Liver (tissue), 9 donors: Measurements from ENCODE around the gene TPSG1. TPM values are rescaled to one million over a fixed set of nuclear protein-coding genes. Genes with fewer than 3 reads are reported as not detected.
"Not testable (repeated sequence)": the region's sequence is repeated elsewhere in the genome, so short reads cannot be mapped to it uniquely, and the experiment has no call there.

Experiments used
- DNase-seq: peaks from one replicate; pipeline ENCODE4 v3.0.0-alpha.2; 2017; ENCODE audit warnings: low spot score
- H3K27ac ChIP-seq, 2 donors: one replicate each; pipeline ENCODE4 v1.7.0; 2013; ENCODE audit warnings: inconsistent platforms in 2 of 2, low read length in 2 of 2, control low read depth in 1 of 2, low read depth in 1 of 2, mild to moderate bottlenecking in 1 of 2
- H3K27me3 ChIP-seq, 4 donors: one replicate each; pipeline versions ENCODE4 v1.6.1 to v1.7.0; 2013; ENCODE audit warnings: low read length in 3 of 4, inconsistent platforms in 1 of 4, mild to moderate bottlenecking in 1 of 4, moderate library complexity in 1 of 4; ENCODE audit not compliant: control insufficient read depth in 4 of 4, insufficient read depth in 4 of 4
- H3K36me3 ChIP-seq, 4 donors: one replicate each; pipeline versions ENCODE4 v1.6.1 to v1.7.0; 2013; ENCODE audit warnings: low read length in 3 of 4, mild to moderate bottlenecking in 3 of 4, low read depth in 1 of 4, moderate library complexity in 1 of 4; ENCODE audit not compliant: control insufficient read depth in 4 of 4, insufficient read depth in 3 of 4
- H3K4me1 ChIP-seq, 4 donors: one replicate each; pipeline versions ENCODE4 v1.6.1 to v1.7.0; 2013; ENCODE audit warnings: low read length in 3 of 4, mild to moderate bottlenecking in 3 of 4, moderate library complexity in 1 of 4; ENCODE audit not compliant: control insufficient read depth in 4 of 4, insufficient read depth in 4 of 4
- H3K4me3 ChIP-seq, 3 donors: one replicate each; pipeline versions ENCODE4 v1.6.1 to v1.7.0; 2013; ENCODE audit warnings: low read length in 3 of 3, control low read depth in 1 of 3, low read depth in 1 of 3, mild to moderate bottlenecking in 1 of 3
- H3K9ac ChIP-seq, 2 donors: one replicate each; pipeline ENCODE4 v1.7.0; 2013; ENCODE audit warnings: low read length in 2 of 2, mild to moderate bottlenecking in 2 of 2, moderate library complexity in 2 of 2, control low read depth in 1 of 2, low read depth in 1 of 2
- H3K9me3 ChIP-seq, 4 donors: one replicate each; pipeline versions ENCODE4 v1.6.1 to v1.7.0; 2013; ENCODE audit warnings: low read length in 3 of 4; ENCODE audit not compliant: control insufficient read depth in 4 of 4
- EGR1 ChIP-seq, 2 donors: IDR thresholded peaks; 2 replicates each; pipeline ENCODE4 v1.6.1; 2016 to 2018; ENCODE audit warnings: antibody characterized with exemption in 2 of 2, low read depth in 2 of 2
- FOXA1 ChIP-seq: IDR thresholded peaks from 2 replicates; pipeline ENCODE4 v1.6.1; 2016; ENCODE audit warnings: antibody characterized with exemption
- HNF4A ChIP-seq, 2 donors: conservative IDR thresholded peaks; 2 replicates each; pipeline ENCODE4 v1.6.1; 2016; ENCODE audit warnings: antibody characterized with exemption in 2 of 2, mild to moderate bottlenecking in 2 of 2
- JUND ChIP-seq, 2 donors: IDR thresholded peaks; 2 replicates each; pipeline ENCODE4 v1.6.1; 2016; ENCODE audit warnings: antibody characterized with exemption in 2 of 2
- RAD21 ChIP-seq, 2 donors: IDR thresholded peaks; 2 replicates each; pipeline ENCODE4 v1.6.1; 2016; ENCODE audit warnings: antibody characterized with exemption in 2 of 2, mild to moderate bottlenecking in 2 of 2
- RXRA ChIP-seq, 2 donors: IDR thresholded peaks; 2 replicates each; pipeline ENCODE4 v1.6.1; 2017 to 2018; ENCODE audit warnings: antibody characterized with exemption in 2 of 2, mild to moderate bottlenecking in 1 of 2
- YY1 ChIP-seq: IDR thresholded peaks from 2 replicates; pipeline ENCODE4 v1.6.1; 2016; ENCODE audit warnings: antibody characterized with exemption, mild to moderate bottlenecking
- WGBS: extraction: QIAGEN DNeasy Blood & Tissue Kit; methylation state at CpG from one replicate; pipeline ENCODE4 v1.1.7; 2013; 5-methylcytosine and 5-hydroxymethylcytosine counted together
- polyA plus RNA-seq, 2 donors: library from polyadenylated mRNA; stranded (reverse) in 1 of 2; unstranded in 1 of 2; fragments of 200-250 nt in 1 of 2; fragments of >200 nt in 1 of 2; fragmentation: Nextera tagmentation in 1 of 2; extraction: Ambion mirVana in 1 of 2; gene quantifications; one replicate each; pipeline versions ENCODE4 v1.2.1 to v1.2.3, GENCODE V29; 2013 to 2015
- total RNA-seq, 2 donors: library from RNA; depleted of rRNA; stranded (reverse); fragments of >200 nt; gene quantifications; one replicate each; pipeline ENCODE4 v1.2.3, GENCODE V29; 2014
- TF ChIP-seq, protein P1 (sequence below): IDR thresholded peaks from 2 replicates; pipeline ENCODE4 v1.6.1; 2016; ENCODE audit warnings: antibody characterized with exemption
- TF ChIP-seq, protein P2 (sequence below): IDR thresholded peaks from 2 replicates; pipeline ENCODE4 v1.6.1; 2016; ENCODE audit warnings: antibody characterized with exemption, mild to moderate bottlenecking
- TF ChIP-seq, protein P3 (sequence below): fragments of 150-350 bp; IDR thresholded peaks from 2 replicates; pipeline ENCODE4 v1.5.1; 2017; ENCODE audit warnings: improper control_type of control experiment, low read depth, low read length; ENCODE audit not compliant: missing input control
- donor health status: healthy.
- donor health status: healthy.
- donor health status: healthy.
- donor health status: healthy.
- donor health status: healthy.

The TPSG1 gene
- total and polyA plus RNA-seq, 4 donors, result 0.55 TPM; not detected in 3

DNA sequence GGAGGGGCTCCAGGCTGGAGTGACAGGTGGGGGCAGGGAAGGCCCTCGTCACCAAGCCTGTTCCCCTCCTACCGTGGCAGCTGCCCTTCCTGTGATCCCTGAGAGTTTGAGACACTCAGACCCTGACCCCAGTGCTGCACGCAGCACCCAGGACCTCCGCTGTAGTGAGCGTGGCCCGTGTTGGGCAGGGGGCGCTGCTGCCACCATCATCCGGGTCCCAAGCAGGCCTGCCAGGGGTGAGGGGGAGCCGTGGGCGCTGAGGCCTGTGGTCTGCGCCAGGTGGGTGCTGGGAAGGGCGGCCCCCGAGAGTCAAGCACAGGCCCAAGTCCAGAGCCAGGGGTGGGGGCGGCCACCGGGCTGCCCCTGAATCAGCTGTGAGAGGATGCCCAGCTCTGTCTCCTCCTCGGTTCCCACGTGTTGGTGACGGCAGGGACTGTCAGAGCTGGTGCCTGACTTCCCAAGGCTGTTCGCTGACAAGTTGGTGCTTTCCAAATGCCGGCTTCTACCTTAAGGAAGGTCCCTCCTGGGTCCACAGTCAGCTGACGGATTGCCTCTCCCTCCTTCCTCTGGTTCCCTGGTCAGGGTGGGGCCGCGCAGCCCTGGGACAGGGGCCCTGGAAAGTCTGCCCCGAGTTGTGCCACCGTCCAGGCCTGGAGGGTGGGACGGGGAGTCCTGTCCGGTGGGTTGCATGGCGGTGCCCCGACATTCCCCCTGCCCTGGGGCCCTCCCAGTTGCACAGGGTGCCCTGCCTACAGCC, 31.1 kb downstream of the TPSG1 start (continued):
- TF ChIP-seq, protein P1, sequence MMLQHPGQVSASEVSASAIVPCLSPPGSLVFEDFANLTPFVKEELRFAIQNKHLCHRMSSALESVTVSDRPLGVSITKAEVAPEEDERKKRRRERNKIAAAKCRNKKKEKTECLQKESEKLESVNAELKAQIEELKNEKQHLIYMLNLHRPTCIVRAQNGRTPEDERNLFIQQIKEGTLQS, result no peak
- TF ChIP-seq RXRA (IDR thresholded peaks at IDR 0.05), result no peak

DNA sequence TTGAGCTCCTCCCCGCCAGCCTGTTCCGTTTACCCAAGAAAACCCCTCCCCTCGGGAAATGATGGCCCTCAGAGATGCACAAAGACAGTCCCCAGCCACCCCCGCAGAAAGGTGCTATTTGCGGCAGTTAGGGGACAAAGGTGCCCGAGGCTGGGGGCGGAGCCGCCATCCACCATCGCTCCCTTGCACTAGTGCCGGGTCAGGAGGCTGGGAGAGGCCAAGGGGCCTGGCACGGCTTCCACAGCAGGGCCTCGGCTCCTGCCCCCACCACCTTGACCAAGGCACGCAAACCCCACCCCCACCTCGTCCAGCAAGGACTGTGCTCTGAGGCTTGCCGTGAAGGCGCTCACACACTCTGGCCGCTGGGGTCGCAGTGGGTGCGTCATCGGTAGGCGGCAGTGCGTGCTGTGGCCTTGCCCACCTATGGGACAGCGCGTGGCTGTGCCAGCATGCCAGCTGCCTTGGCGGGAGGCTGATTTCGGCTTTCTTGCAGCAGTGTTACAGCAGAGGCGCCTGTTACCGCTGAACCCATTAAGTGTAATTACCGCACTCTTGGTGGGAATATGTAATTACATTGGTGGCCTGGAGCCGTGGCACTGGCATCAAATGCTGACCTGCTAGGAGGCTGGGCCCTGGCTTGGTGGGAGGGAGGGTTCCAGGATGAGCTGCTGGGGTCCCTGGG, 31.8 kb downstream of the TPSG1 start:
- H3K36me3 ChIP-seq, result no peaks in the 10 kb centered on the region
- H3K9ac ChIP-seq, result no peak overlapping the region
- TF ChIP-seq, protein P1, result no peak
- TF ChIP-seq RXRA (IDR thresholded peaks at IDR 0.05), result peak in 1 of 2 donors; percentile 73
- peak; percentile 62 for TF ChIP-seq YY1
- peak in 1 of 2 donors; percentile 48 for TF ChIP-seq RAD21 (IDR thresholded peaks at IDR 0.05)
- peak in 1 of 2 donors; percentile 96 for TF ChIP-seq EGR1 (IDR thresholded peaks at IDR 0.05; ENCODE audit: low read depth in 2 of 2)
- peak in 1 of 2 donors; percentile 80 for TF ChIP-seq JUND (IDR thresholded peaks at IDR 0.05)
- no peak for TF ChIP-seq FOXA1
- TF ChIP-seq, protein P2, sequence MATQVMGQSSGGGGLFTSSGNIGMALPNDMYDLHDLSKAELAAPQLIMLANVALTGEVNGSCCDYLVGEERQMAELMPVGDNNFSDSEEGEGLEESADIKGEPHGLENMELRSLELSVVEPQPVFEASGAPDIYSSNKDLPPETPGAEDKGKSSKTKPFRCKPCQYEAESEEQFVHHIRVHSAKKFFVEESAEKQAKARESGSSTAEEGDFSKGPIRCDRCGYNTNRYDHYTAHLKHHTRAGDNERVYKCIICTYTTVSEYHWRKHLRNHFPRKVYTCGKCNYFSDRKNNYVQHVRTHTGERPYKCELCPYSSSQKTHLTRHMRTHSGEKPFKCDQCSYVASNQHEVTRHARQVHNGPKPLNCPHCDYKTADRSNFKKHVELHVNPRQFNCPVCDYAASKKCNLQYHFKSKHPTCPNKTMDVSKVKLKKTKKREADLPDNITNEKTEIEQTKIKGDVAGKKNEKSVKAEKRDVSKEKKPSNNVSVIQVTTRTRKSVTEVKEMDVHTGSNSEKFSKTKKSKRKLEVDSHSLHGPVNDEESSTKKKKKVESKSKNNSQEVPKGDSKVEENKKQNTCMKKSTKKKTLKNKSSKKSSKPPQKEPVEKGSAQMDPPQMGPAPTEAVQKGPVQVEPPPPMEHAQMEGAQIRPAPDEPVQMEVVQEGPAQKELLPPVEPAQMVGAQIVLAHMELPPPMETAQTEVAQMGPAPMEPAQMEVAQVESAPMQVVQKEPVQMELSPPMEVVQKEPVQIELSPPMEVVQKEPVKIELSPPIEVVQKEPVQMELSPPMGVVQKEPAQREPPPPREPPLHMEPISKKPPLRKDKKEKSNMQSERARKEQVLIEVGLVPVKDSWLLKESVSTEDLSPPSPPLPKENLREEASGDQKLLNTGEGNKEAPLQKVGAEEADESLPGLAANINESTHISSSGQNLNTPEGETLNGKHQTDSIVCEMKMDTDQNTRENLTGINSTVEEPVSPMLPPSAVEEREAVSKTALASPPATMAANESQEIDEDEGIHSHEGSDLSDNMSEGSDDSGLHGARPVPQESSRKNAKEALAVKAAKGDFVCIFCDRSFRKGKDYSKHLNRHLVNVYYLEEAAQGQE, result peak; percentile 52
- H3K4me3 ChIP-seq, result no peak overlapping the region
- no peak for DNase-seq
- H3K27me3 ChIP-seq, result no peaks in the 10 kb centered on the region
- peak overlapping the region; percentile 59 to 82 for H3K27ac ChIP-seq
- 24% methylated on average over 30 of the region's 30 CpGs for WGBS
- H3K9me3 ChIP-seq, result no peaks in the 10 kb centered on the region
- H3K4me1 ChIP-seq, result peaks cover 30 to 59% (median 45%) of the 10 kb centered on the region in 4 donors

DNA sequence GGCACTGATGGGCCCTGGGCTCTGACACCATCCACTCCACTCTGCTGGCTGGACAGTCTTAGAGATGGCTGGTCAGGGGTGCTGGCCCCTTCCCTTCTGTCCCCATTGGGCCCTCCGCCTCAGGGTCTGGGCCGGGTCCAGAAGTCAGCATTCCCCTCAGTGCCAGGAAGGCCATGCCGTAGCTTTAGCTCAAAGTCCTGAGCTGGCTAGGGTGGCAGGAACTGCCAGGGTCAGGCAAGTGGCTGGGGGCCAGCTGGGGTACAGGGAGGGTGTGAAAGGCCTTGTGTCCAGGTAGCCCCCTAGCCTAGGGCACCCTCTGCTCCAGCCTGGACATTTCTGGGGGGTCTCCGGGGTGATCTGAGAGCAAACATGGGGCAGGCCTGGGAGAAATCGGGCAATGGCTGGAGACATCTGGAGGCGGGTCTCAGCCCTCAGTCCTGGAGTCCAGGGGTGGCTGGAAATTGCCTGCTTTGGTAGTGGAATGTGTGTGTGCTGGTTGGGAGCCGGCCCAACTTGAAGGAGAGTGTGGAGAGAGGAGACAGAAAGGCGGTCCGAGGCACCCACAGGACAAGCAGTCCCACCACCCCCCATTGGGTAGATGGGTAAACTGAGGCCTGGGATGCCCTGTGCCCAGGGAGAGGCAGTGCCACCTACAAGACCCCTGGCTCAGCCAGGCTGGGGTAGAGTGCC, 32.5 kb downstream of the TPSG1 start:
- H3K9me3 ChIP-seq, result no peaks in the 10 kb centered on the region
- no peak overlapping the region for H3K9ac ChIP-seq
- no peaks in the 10 kb centered on the region for H3K27me3 ChIP-seq
- H3K27ac ChIP-seq, result peak overlapping the region; percentile 59 to 82
- no peak for TF ChIP-seq EGR1 (IDR thresholded peaks at IDR 0.05; ENCODE audit: low read depth in 2 of 2)
- TF ChIP-seq, protein P3, sequence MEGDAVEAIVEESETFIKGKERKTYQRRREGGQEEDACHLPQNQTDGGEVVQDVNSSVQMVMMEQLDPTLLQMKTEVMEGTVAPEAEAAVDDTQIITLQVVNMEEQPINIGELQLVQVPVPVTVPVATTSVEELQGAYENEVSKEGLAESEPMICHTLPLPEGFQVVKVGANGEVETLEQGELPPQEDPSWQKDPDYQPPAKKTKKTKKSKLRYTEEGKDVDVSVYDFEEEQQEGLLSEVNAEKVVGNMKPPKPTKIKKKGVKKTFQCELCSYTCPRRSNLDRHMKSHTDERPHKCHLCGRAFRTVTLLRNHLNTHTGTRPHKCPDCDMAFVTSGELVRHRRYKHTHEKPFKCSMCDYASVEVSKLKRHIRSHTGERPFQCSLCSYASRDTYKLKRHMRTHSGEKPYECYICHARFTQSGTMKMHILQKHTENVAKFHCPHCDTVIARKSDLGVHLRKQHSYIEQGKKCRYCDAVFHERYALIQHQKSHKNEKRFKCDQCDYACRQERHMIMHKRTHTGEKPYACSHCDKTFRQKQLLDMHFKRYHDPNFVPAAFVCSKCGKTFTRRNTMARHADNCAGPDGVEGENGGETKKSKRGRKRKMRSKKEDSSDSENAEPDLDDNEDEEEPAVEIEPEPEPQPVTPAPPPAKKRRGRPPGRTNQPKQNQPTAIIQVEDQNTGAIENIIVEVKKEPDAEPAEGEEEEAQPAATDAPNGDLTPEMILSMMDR, result no peak
- peak in 1 of 2 donors; percentile 59 for TF ChIP-seq RXRA (IDR thresholded peaks at IDR 0.05)
- TF ChIP-seq, protein P2, result no peak
- TF ChIP-seq HNF4A (conservative IDR thresholded peaks at IDR 0.05), result peak; percentile 47 to 74
- no peak for TF ChIP-seq JUND (IDR thresholded peaks at IDR 0.05)
- H3K36me3 ChIP-seq, result no peaks in the 10 kb centered on the region
- DNase-seq, result no peak
- H3K4me3 ChIP-seq, result no peak overlapping the region
- H3K4me1 ChIP-seq, result peaks cover 30 to 59% (median 44%) of the 10 kb centered on the region in 4 donors
- 41% methylated on average over 9 of the region's 9 CpGs for WGBS

DNA sequence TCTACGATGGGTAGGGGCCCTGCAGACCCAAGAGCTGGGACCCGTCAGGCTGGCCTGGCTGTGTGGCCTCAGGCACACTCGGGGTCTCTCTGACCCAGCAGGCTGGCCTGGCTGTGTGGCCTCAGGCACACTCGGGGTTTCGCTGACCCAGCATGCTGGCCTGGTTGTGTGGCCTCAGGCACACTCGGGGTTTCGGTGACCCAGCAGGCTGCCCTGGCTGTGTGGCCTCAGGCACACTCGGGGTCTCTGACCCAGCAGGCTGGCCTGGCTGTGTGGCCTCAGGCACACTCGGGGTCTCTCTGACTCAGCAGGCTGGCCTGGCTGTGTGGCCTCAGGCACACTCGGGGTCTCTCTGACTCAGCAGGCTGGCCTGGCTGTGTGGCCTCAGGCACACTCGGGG, 34.3 kb downstream of the TPSG1 start:
- H3K9ac ChIP-seq, H3K9me3 ChIP-seq, H3K36me3 ChIP-seq, H3K27ac ChIP-seq, H3K27me3 ChIP-seq, H3K4me3 ChIP-seq, DNase-seq: not testable (repeated sequence)
- 68% methylated on average over 11 of the region's 11 CpGs for WGBS
- H3K4me1 ChIP-seq, result peaks cover 30 to 52% (median 40%) of the 10 kb centered on the region in 4 donors
